Nucleus accumbens (tissue), 56 donors: Measurements from ENCODE around the gene LEPR.
A peak's percentile ranks its signal among the peaks of the same experiment; 100 is the strongest.
"Not testable (repeated sequence)": the region's sequence is repeated elsewhere in the genome, so short reads cannot be mapped to it uniquely, and the experiment has no call there.

Experiments
- DNase-seq, 56 donors: peaks; one replicate each; lab custom pipeline; 2025; lab: John Stamatoyannopoulos, UW

LEPR gene

DNA sequence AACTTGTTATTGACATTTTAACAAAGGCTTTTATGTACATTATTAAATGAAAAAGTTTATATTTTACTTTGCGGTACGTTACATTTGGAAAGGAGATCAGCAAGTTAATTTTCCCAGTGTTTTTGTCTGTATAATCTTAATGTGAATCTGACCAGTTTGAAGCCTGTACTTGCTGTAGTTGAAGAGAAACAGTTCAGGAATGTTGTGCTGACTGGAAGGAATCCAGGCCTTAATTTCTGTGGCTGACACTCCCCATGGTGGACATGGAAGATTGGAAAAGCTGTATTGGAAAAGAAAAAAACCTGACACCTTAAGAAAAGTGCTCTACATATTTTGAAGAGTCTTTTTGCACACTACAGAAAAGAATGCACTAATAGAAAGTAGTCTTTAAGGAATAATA, 15.5 kb downstream of the LEPR start:
- DNase-seq, result no peak

- DNase-seq, result no peak
Measured at GRCh38 chr1:65437616-65438015, 17.1 kb downstream of the LEPR start.

DNA sequence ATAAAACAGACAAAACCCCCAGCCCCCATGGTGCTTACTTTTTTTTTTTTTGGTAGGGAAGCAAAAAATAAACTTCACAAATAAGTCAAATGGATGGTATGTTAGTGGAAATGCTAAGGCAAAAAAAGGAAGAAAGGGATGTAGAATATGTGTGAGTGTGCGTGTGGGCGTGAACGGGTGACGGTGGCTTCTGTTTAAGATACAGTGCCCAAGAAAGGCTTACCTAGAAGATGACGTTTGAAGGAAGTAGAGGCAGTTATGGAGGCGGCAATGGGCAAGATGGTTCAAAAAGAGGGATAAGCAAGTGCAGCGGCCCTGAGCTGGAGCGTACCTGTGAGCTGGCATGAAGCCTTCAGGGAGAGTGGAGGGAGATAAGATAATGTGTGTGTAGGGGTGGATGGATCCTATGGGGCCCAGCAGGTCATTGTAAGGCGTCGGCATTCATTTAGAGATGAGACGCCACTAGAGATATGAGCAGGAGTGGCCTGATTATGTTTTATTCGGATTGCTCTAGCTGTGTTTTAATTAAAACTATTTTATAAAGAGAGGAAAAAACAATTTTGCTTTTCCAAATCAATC, 19.9 kb downstream of the LEPR start:
- DNase-seq, result no peak

DNA sequence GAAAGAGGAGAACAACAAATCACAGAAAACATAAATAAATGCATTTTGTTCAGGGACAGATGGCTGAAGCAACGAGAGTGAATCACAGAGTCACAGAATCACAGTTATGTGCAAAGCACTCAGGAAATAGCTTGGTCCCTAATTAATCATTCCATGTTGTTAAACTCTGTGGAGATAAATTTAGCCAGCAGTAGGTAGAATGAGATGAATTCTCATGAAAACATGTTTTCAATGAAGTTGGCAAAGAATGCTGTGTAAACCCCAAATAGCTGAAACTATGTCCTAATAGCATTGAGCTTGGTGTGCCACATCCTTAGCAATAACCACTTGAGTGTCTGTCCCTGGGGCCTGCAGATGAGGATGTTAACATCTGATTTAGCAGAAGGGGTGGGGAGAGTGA, 20.4 kb downstream of the LEPR start:
- no peak for DNase-seq

DNA sequence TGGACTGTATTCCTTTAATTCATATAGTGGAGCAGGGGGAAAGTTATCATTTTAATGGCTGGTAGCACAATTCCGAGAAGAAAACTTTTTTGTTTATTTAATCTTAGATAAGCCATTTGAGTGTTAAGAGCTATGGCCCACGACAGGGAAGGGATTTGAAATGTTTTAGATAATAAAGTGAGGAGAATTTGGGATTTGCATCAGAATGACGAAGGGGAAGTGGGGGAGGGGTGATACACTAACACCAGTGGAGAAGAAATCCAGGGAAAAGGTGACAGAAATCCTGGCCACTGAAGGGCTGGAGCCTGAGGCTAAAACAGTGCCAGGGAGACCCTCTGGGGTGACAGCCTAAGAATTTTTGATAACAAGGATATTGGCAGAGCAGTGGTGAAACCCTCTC, 21.0 kb downstream of the LEPR start:
- no peak for DNase-seq

GRCh38 chr1:65442442-65442841, 22.0 kb downstream of the LEPR start:
- DNase-seq, result no peak

- DNase-seq, result no peak
Measured at GRCh38 chr1:65443647-65444046, 23.2 kb downstream of the LEPR start.

DNA sequence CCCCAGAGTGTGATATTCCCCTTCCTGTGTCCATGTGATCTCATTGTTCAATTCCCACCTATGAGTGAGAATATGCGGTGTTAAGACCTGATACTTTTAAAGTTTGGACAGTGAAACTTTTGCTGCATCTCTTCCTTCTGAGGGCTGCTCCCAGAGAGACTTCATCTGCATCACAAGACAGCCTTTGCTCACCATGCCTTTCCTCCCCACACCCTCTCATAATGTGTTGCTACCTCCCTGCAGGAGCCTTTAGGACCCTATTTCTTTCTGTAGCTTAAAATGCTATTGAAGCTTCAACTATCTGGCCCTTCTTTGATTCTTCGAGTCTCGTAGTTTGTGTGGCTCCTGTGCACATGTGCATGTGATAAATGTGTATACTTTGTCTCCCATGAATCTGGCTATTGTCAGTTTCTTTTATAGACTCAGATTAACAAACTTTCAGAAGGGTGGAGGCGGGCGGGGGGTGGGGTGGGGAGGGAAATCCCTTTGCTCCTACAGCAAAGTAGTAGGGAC, 23.7 kb downstream of the LEPR start:
- DNase-seq, result no peak

DNA sequence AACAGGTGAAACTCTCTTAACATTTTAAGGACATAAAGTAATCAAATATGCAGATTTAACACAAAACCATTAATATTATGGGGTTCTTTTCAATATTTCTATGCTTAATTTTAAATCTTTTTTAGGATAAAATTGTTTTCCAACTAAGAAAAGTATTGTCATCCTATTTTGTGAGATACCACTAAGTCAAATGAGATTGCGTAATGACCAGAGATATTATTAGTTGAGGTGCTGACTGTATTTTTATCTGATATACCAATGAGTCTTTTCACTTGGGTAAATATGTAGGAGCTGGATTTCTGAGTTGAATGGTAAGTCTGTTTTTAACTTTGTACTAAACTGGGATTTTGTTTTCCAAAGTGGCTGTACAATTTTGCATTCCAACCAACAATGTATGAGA, 25.4 kb downstream of the LEPR start:
- no peak for DNase-seq

GRCh38 chr1:65449214-65449823, 28.9 kb downstream of the LEPR start:
- DNase-seq, result no peak

DNA sequence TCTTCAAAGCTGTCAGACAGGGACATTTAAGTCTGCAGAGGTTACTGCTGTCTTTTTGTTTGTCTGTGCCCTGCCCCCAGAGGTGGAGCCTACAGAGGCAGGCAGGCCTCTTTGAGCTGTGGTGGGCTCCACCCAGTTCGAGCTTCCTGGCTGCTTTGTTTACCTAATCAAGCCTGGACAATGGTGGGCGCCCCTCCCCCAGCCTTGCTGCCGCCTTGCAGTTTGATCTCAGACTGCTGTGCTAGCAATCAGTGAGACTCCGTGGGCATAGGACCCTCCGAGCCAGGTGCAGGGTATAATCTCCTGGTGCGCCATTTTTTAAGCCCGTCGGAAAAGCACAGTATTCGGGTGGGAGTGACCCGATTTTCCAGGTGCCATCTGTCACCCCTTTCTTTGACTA, 35.2 kb downstream of the LEPR start:
- DNase-seq, result not testable (repeated sequence)

- DNase-seq, result no peak
Measured at GRCh38 chr1:65456481-65456880, 36.0 kb downstream of the LEPR start.

- no peak for DNase-seq
Measured at GRCh38 chr1:65457868-65458267, 37.4 kb downstream of the LEPR start.

DNA sequence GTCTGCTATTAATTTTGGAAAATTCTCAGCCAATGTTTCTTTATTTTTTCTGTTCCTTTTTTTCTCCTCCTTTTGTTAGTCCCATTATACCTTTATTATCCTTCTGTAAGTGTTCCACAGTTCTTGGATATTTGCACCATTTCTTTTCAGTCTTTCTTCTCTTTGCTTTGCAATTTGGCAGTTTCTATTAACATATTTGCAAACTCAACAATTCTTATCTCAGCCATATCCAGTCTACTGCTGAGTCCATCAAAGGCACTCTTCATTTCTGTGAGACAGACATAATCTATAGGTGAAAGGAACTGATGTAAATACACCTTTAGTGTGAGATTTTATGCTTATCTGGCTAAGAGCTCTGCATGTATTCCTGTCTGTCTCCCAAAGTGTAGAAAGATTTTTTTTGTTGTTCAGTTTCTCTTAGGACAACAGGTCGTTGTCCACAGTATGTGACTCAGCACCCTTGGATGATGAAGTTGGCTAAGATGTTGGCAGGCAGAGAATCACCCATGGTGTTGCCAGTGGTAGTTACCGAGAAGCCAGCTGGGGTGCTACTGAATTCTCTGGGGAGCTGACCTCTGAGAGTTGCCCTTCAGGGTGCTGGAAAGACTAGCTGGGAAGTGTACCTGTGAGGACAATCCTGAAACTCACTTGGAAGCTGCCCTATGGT, 38.4 kb downstream of the LEPR start:
- peak in 5 of 56 donors; percentile 1 to 18 (median 12) for DNase-seq

DNA sequence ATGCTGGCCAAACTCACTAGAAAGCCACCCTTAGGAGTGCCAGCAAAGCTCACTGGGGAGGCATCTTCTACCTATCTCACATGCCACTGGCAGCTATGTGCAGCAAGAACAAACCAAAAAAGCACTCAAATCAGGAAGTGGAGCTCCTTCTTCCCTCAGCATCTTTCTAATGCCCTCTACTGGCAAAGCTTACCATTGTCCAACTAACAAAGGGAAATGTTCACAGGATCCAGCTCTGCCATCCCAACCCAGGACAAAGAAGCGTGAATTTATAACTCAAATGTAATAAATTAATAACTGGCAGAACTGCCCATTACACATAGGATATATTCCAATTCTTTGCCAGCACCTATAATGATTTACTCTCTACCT, 38.9 kb downstream of the LEPR start:
- peak in 3 of 56 donors; percentile 1 to 9 (median 2) for DNase-seq

DNA sequence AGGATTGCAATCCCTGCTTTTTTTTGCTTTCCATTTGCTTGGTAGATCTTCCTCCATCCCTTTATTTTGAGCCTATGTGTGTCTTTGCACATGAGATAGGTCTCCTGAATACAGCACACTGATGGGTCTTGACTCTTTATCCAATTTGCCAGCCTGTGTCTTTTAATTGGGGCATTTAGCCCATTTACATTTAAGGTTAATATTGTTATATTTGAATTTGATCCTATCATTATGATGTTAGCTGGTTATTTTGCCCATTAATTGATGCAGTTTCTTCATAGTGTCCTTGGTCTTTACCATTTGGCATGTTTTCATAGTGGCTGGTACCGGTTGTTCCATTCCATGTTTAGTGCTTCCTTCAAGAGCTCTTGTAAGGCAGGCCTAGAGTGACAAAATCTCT, 45.4 kb downstream of the LEPR start:
- DNase-seq, result not testable (repeated sequence)

DNA sequence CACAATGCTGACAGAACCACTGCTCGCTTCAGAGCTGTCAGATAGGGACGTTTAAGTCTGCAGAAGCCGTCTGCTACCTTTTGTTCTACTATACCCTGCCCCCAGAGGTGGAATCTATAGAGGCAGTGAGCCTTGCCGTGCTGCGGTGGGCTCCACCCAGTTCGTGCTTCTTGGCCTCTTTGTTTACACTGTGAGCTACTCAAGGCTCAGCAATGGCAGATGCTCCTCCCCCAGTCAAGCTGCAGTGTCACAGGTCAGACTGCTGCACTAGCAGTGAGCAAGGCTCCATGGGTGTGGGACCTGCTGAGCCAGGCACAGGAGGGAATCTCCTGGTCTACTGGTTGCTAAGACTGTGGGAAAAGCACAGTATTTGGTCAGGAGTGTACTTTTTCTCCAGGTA, 47.1 kb downstream of the LEPR start:
- no peak for DNase-seq

- no peak for DNase-seq
Measured at GRCh38 chr1:65469126-65469888, 48.8 kb downstream of the LEPR start.

DNA sequence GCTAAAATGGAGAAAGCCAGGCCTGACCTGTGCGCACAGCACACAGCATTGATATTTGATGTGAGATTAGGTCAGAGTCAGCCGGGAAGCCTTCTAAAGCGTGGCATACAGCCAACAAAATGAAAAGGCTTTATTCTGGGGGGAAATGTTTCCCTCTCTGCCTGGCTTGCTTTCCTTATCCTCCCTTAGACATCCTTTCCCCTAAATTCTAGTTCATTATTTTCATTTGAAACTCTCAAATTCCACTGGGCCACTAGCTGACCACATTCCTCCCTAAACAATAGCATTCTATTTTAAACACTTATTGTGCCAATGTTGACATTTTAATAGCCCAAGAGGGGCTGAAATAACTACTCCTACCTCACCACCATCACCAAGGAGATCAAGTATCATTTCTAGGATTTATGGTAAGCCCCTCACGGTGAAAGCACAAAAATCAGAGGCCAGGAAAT, 49.4 kb downstream of the LEPR start:
- peak in 3 of 56 donors; percentile 0 to 17 (median 1) for DNase-seq
